ENCODE data around the gene HS6ST3.

DNA sequence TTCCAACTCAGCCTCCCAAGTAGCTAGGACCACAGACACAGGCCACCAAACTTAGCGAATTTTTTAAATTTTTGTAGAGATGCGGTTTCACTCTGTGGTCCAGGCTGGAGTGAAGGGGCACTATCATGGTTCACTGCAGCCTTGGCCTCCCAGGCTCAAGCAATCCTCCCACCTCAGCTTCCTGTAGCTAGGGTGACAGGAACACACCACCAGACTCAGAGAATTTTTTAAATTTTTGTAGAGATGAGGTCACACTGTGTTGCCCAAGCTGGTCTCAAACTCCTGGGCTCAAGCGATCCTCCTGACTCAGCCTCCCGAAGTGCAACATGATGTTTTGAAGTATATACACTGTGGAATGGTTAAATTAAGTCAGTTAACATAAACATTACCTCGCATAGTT, 640.8 kb downstream of the HS6ST3 start:
- TF ChIP-seq, protein P1, sequence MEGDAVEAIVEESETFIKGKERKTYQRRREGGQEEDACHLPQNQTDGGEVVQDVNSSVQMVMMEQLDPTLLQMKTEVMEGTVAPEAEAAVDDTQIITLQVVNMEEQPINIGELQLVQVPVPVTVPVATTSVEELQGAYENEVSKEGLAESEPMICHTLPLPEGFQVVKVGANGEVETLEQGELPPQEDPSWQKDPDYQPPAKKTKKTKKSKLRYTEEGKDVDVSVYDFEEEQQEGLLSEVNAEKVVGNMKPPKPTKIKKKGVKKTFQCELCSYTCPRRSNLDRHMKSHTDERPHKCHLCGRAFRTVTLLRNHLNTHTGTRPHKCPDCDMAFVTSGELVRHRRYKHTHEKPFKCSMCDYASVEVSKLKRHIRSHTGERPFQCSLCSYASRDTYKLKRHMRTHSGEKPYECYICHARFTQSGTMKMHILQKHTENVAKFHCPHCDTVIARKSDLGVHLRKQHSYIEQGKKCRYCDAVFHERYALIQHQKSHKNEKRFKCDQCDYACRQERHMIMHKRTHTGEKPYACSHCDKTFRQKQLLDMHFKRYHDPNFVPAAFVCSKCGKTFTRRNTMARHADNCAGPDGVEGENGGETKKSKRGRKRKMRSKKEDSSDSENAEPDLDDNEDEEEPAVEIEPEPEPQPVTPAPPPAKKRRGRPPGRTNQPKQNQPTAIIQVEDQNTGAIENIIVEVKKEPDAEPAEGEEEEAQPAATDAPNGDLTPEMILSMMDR (IDR thresholded peaks at IDR 0.05): no peak
- TF ChIP-seq POLR2A (IDR thresholded peaks at IDR 0.05) (no peak), POLR2AphosphoS5 (IDR thresholded peaks at IDR 0.05) (no peak)

Measured in transverse colon (tissue), 4 donors.